Mesothelial cell of epicardium (in vitro differentiated cells): ENCODE measurements around the gene PARD3B. TPM values are rescaled to one million over a fixed set of nuclear protein-coding genes. Genes with fewer than 3 reads are reported as not detected.

Source experiments
- DNase-seq, 2 experiments: peaks; one replicate each; pipeline ENCODE4 v3.0.0; 2021; ENCODE audit warnings: low spot score in 2 of 2; ENCODE audit not compliant: unreplicated experiment in 2 of 2
- H3K27ac Mint-ChIP-seq: 2 replicates; pipeline ENCODE4 v1.8.0; 2021; ENCODE audit warnings: mixed read lengths
- H3K27me3 Mint-ChIP-seq: 2 replicates; pipeline ENCODE4 v1.8.0; 2021; ENCODE audit warnings: low read depth, mixed read lengths
- H3K36me3 Mint-ChIP-seq: 2 replicates; pipeline ENCODE4 v1.8.0; 2021; ENCODE audit warnings: mixed read lengths
- H3K4me1 Mint-ChIP-seq: 2 replicates; pipeline ENCODE4 v1.8.0; 2021; ENCODE audit warnings: mixed read lengths
- H3K4me3 Mint-ChIP-seq: 2 replicates; pipeline ENCODE4 v1.8.0; 2021; ENCODE audit warnings: mild to moderate bottlenecking, moderate library complexity, mixed read lengths
- H3K9me3 Mint-ChIP-seq: 2 replicates; pipeline ENCODE4 v1.8.0; 2021; ENCODE audit warnings: mixed read lengths
- total RNA-seq: library from RNA; stranded (reverse); gene quantifications from 3 replicates; pipeline ENCODE4 v1.2.1, GENCODE V29; 2021
- TF ChIP-seq, protein P1 (sequence below): fragments of 200-600 bp; sonication (generic); IDR thresholded peaks from one replicate; pipeline ENCODE4 v1.5.0; 2021; ENCODE audit warnings: antibody characterized with exemption; ENCODE audit not compliant: unreplicated experiment

Gene PARD3B
- total RNA-seq, 1 donor from 2014 or later = 23.4 TPM

DNA sequence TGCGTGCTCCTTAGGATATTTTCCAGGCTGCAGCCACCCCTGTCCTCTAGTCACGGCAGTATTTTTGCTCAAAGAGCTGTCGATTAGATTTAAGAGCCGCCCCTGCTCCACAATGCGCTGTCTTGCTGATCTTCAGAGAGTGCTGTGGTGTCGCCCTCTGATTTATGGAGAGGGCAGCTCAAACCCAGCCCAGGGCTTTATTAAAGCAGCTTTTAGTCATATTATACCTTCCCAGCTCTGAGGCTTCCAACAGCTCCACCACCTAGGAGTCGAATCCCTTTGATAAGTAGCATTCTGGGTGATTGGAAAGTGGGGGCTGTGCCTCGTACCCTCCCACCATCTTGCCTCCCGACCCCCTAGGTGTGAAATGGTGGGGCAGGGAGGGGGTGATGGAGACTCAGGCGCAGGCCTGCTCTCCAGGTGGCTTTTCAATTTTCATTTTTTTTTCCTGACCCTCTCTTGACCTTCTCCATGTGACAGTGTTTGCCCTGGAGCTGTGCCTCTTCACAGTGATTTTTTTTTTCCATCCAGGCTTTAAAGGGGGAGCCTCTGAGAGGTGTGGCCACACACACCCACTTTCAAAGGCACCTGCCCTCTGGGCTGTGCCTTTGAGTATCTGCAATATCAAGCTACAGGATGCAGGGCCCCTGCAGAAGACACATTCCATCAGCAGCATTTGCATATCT lies 1084.0 kb downstream of the PARD3B start:
- TF ChIP-seq, protein P1, sequence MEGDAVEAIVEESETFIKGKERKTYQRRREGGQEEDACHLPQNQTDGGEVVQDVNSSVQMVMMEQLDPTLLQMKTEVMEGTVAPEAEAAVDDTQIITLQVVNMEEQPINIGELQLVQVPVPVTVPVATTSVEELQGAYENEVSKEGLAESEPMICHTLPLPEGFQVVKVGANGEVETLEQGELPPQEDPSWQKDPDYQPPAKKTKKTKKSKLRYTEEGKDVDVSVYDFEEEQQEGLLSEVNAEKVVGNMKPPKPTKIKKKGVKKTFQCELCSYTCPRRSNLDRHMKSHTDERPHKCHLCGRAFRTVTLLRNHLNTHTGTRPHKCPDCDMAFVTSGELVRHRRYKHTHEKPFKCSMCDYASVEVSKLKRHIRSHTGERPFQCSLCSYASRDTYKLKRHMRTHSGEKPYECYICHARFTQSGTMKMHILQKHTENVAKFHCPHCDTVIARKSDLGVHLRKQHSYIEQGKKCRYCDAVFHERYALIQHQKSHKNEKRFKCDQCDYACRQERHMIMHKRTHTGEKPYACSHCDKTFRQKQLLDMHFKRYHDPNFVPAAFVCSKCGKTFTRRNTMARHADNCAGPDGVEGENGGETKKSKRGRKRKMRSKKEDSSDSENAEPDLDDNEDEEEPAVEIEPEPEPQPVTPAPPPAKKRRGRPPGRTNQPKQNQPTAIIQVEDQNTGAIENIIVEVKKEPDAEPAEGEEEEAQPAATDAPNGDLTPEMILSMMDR = no peak
- DNase-seq = no peak
- peak overlapping the region; percentile 57 for H3K27ac Mint-ChIP-seq
- H3K9me3 Mint-ChIP-seq = peaks cover 12% of the 10 kb centered on the region
- no peaks in the 10 kb centered on the region for H3K27me3 Mint-ChIP-seq
- no peaks in the 10 kb centered on the region for H3K36me3 Mint-ChIP-seq
- H3K4me3 Mint-ChIP-seq = peak overlapping the region; percentile 30
- peaks cover 31% of the 10 kb centered on the region for H3K4me1 Mint-ChIP-seq

DNA sequence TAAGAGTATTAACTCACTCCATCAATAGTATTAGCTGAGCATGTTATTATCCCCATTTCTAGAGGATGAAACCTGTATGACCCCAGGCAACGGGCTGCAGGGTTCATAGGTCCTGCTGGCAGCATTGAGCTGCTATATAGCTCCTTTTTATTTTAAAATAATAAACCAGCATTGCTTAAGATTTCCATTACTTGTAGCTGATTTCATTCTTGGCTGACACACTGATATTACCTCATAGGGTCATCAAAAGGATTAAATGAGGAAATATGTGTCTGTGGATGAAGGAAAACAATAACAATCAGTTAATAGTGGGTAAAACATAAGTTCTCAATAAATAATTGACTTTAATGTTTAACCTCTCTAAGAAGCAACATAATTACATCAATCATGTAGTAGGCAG lies 1088.7 kb downstream of the PARD3B start:
- DNase-seq = no peak
- no peak overlapping the region for H3K4me3 Mint-ChIP-seq

DNA sequence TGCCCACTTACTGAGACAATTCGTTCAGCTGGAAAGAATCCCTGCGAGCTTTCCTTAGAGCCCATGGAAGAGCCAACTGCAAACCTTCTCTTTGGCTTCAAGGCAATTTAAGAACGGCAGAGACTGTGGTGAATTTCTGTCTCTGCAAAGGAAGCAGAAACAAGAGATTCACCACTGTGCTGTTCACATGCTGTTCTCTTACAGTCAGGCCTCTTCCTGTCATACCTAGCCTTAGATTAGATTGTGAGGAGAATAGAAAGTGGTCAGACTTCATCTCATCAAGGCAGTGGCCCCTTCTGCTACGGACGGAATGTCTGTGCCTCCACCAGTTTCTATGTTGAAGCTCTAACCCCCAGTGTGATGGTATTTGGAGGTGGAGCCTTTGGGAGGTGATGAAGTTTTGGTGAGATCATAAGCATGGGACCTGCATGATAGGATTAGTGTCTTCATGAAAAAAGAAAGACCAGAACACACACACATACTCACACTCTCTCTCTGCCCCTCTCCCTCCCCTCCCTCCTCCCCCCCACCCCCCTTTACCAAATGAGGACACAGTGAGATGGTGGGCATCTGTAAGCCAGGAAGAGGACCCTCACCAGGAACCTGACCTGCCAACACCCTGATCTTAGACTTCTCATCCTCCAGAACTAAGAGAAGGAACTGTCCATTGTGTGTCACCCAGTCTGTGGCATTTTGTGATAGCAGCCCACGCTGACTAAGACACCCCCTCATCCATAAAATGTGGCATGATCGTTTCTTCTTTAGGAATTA lies 1091.5 kb downstream of the PARD3B start:
- Mint-ChIP-seq H3K9me3 (peaks cover 20% of the 10 kb centered on the region), H3K27me3 (no peaks in the 10 kb centered on the region), H3K4me3 (no peak overlapping the region), H3K36me3 (no peaks in the 10 kb centered on the region), H3K27ac (no peak overlapping the region), H3K4me1 (peaks cover 15% of the 10 kb centered on the region)
- DNase-seq = no peak
- TF ChIP-seq, protein P1 = no peak

More for the DNA sequence above, 1088.7 kb downstream of the PARD3B start:
- Mint-ChIP-seq H3K9me3 (peaks cover 12% of the 10 kb centered on the region), H3K27me3 (no peaks in the 10 kb centered on the region), H3K27ac (no peak overlapping the region), H3K36me3 (no peaks in the 10 kb centered on the region), H3K4me1 (peaks cover 26% of the 10 kb centered on the region)
- TF ChIP-seq, protein P1 = no peak

DNA sequence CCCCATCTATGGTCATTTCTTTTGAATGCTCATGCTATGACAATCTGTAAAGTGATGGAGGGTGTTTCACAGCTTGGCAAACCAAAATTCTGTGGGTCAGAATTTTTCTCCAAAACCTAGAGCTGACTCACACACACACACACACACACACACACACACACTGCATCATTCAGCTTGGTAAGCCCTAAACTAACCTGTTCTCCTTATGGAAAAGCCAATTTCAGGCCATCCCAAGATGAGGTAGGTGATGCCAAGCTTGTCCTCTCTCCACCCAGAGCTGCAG lies 1092.0 kb downstream of the PARD3B start:
- Mint-ChIP-seq H3K4me3 (no peak overlapping the region), H3K27me3 (no peaks in the 10 kb centered on the region), H3K9me3 (peaks cover 20% of the 10 kb centered on the region), H3K27ac (no peak overlapping the region), H3K4me1 (peaks cover 15% of the 10 kb centered on the region), H3K36me3 (no peaks in the 10 kb centered on the region)
- no peak for DNase-seq
- TF ChIP-seq, protein P1 = no peak

DNA sequence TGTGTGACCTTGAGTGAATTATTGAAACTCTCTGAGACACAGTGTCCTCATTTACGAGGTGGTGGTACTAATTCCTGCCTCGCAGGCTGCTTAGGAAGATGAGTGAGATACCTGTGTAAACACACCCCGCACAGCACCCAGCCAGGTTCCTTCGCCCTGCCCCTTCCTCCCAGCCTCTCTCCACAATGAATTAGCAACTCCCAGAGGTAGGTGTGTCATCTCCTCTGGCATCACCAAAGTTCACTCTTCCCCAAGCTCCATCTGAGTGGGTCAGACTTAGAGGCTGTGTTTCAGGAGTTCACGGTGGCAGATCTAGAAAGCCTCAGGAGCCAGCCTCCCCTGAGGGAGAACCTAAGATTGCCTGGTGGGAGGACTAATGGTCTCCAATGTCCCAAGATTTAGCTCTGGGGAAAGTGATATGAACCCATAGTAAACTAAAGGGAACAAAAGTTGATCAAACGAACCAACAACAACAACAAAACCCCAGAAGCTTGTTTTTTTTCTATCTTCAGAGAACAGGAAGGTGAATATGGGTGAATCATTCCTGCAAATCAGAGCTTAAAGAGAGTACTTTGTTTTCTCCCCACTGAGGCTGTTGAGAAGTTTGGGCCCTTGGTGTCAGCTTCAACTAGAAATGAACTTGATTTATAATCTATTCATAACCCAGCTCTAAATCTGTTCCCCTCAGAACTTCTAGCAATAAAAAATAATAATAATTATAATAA lies 1092.7 kb downstream of the PARD3B start:
- no peaks in the 10 kb centered on the region for H3K36me3 Mint-ChIP-seq
- no peak overlapping the region for H3K4me3 Mint-ChIP-seq
- H3K27me3 Mint-ChIP-seq = no peaks in the 10 kb centered on the region
- H3K4me1 Mint-ChIP-seq = peaks cover 21% of the 10 kb centered on the region
- H3K27ac Mint-ChIP-seq = no peak overlapping the region
- H3K9me3 Mint-ChIP-seq = peaks cover 16% of the 10 kb centered on the region
- TF ChIP-seq, protein P1 = no peak
- DNase-seq = no peak
